H9 (cell line): ENCODE data around the gene TMEM129. TPM values are rescaled to one million over a fixed set of nuclear protein-coding genes. Genes with fewer than 3 reads are reported as not detected.

ENCODE experiments used
- DNase-seq: peaks from one replicate; pipeline ENCODE4 v3.0.0-alpha.2; 2017
- H2AFZ ChIP-seq: one replicate; pipeline ENCODE4 v1.6.1; 2013; ENCODE audit warnings: mild to moderate bottlenecking, low read length, control low read depth, moderate library complexity
- H2AK5ac ChIP-seq: 2 replicates; pipeline ENCODE4 v1.6.1; 2013; ENCODE audit warnings: low read length, control low read depth, mixed read lengths; ENCODE audit not compliant: insufficient read length
- H2BK120ac ChIP-seq: one replicate; pipeline ENCODE4 v1.6.1; 2013; ENCODE audit warnings: low read depth, mild to moderate bottlenecking, low read length, control low read depth, inconsistent platforms; ENCODE audit not compliant: poor library complexity, severe bottlenecking
- H2BK12ac ChIP-seq: 2 replicates; pipeline ENCODE4 v1.6.1; 2013; ENCODE audit warnings: low read length, control low read depth, mixed read lengths, low read depth; ENCODE audit not compliant: insufficient read length
- H2BK15ac ChIP-seq: 2 replicates; pipeline ENCODE4 v1.6.1; 2013; ENCODE audit warnings: low read depth, low read length, control low read depth
- H2BK20ac ChIP-seq: one replicate; pipeline ENCODE4 v1.6.1; 2013; ENCODE audit warnings: low read depth, mild to moderate bottlenecking, low read length, control low read depth, inconsistent platforms; ENCODE audit not compliant: poor library complexity, severe bottlenecking
- H2BK5ac ChIP-seq: 2 replicates; pipeline ENCODE4 v1.6.1; 2013; ENCODE audit warnings: low read length, control low read depth, mixed read lengths; ENCODE audit not compliant: insufficient read length
- H3K14ac ChIP-seq: 2 replicates; pipeline ENCODE4 v1.6.1; 2013; ENCODE audit warnings: low read length, control low read depth; ENCODE audit not compliant: insufficient read depth
- H3K18ac ChIP-seq: 2 replicates; pipeline ENCODE4 v1.6.1; 2013; ENCODE audit warnings: low read depth, mild to moderate bottlenecking, mixed read lengths, low read length, control low read depth; ENCODE audit not compliant: insufficient read length
- H3K23ac ChIP-seq: 2 replicates; pipeline ENCODE4 v1.6.1; 2013; ENCODE audit warnings: low read length, control low read depth, mixed read lengths, low read depth; ENCODE audit not compliant: insufficient read length
- H3K23me2 ChIP-seq: 2 replicates; pipeline ENCODE4 v1.6.1; 2013; ENCODE audit warnings: low read depth, mild to moderate bottlenecking, mixed read lengths, low read length, control low read depth; ENCODE audit not compliant: insufficient read length, poor library complexity, severe bottlenecking
- H3K27ac ChIP-seq: 2 replicates; pipeline ENCODE4 v1.5.1; 2013; ENCODE audit warnings: low read length, control low read depth, mixed read lengths, low read depth; ENCODE audit not compliant: insufficient read length
- H3K27me3 ChIP-seq: 2 replicates; pipeline ENCODE4 v1.6.1; 2013; ENCODE audit warnings: low read length, control low read depth, inconsistent platforms; ENCODE audit not compliant: insufficient read depth
- H3K4ac ChIP-seq: 2 replicates; pipeline ENCODE4 v1.6.1; 2013; ENCODE audit warnings: low read depth, mild to moderate bottlenecking, control low read depth, inconsistent platforms, low read length, moderate library complexity
- H3K4me1 ChIP-seq: 2 replicates; pipeline ENCODE4 v1.6.1; 2013; ENCODE audit warnings: low read length, control low read depth, inconsistent platforms; ENCODE audit not compliant: insufficient read depth
- H3K4me2 ChIP-seq: 2 replicates; pipeline ENCODE4 v1.6.1; 2013; ENCODE audit warnings: low read length, control low read depth, mixed read lengths; ENCODE audit not compliant: insufficient read length, insufficient read depth
- H3K56ac ChIP-seq: 2 replicates; pipeline ENCODE4 v1.6.1; 2013; ENCODE audit warnings: low read depth, mild to moderate bottlenecking, mixed read lengths, low read length, control low read depth; ENCODE audit not compliant: insufficient read length
- H3K79me1 ChIP-seq: 2 replicates; pipeline ENCODE4 v1.6.1; 2013; ENCODE audit warnings: low read depth, mild to moderate bottlenecking, moderate library complexity, low read length, control low read depth, inconsistent platforms; ENCODE audit not compliant: insufficient read depth, poor library complexity, severe bottlenecking
- H3K79me2 ChIP-seq: 2 replicates; pipeline ENCODE4 v1.6.1; 2013; ENCODE audit warnings: low read length, control low read depth, inconsistent platforms; ENCODE audit not compliant: insufficient read depth
- H3K9ac ChIP-seq: 2 replicates; pipeline ENCODE4 v1.6.1; 2013; ENCODE audit warnings: low read length, control low read depth, mixed read lengths; ENCODE audit not compliant: insufficient read length; ENCODE audit errors: extremely low read depth
- H3K9me3 ChIP-seq: one replicate; pipeline ENCODE4 v1.6.1; 2013; ENCODE audit warnings: low read depth, low read length, inconsistent platforms; ENCODE audit not compliant: control insufficient read depth
- H3T11ph ChIP-seq: one replicate; pipeline ENCODE4 v1.6.1; 2013; ENCODE audit warnings: mild to moderate bottlenecking, low read length, control low read depth, inconsistent platforms
- H4K20me1 ChIP-seq: one replicate; pipeline ENCODE4 v1.6.1; 2013; ENCODE audit not compliant: control insufficient read depth, insufficient read length, insufficient read depth
- H4K5ac ChIP-seq: 2 replicates; pipeline ENCODE4 v1.6.1; 2013; ENCODE audit warnings: low read depth, mild to moderate bottlenecking, mixed read lengths, low read length, control low read depth; ENCODE audit not compliant: insufficient read length
- H4K8ac ChIP-seq: replicated peaks from 2 replicates; pipeline ENCODE4 v1.6.1; 2013; ENCODE audit warnings: low read length, control low read depth, mixed read lengths, low read depth; ENCODE audit not compliant: insufficient read length
- H4K91ac ChIP-seq: 2 replicates; pipeline ENCODE4 v1.6.1; 2013; ENCODE audit warnings: low read depth, mild to moderate bottlenecking, moderate library complexity, mixed read lengths, low read length, control low read depth; ENCODE audit not compliant: insufficient read length
- H3K27ac Mint-ChIP-seq, 3 experiments: 2 replicates in 2 of 3; 3 replicates in 1 of 3; pipeline ENCODE4 v1.8.0; 2020 to 2021; ENCODE audit warnings: mixed read lengths in 3 of 3, mild to moderate bottlenecking in 1 of 3, moderate library complexity in 1 of 3
- H3K27me3 Mint-ChIP-seq: 2 replicates; pipeline ENCODE4 v1.8.0; 2021; ENCODE audit warnings: low read depth, mild to moderate bottlenecking, moderate library complexity, mixed read lengths
- H3K36me3 Mint-ChIP-seq, 3 experiments: 2 replicates in 2 of 3; 3 replicates in 1 of 3; pipeline ENCODE4 v1.8.0; 2020 to 2021; ENCODE audit warnings: low read depth in 3 of 3, mixed read lengths in 3 of 3; ENCODE audit not compliant: insufficient read depth in 1 of 3
- H3K4me1 Mint-ChIP-seq, 2 experiments: 2 replicates each; pipeline ENCODE4 v1.8.0; 2020; ENCODE audit warnings: mixed read lengths in 2 of 2
- H3K4me3 Mint-ChIP-seq, 2 experiments: 2 replicates in 1 of 2; 3 replicates in 1 of 2; pipeline ENCODE4 v1.8.0; 2020 to 2021; ENCODE audit warnings: mild to moderate bottlenecking in 2 of 2, mixed read lengths in 2 of 2, moderate library complexity in 1 of 2
- H3K9me3 Mint-ChIP-seq, 2 experiments: 2 replicates in 1 of 2; 3 replicates in 1 of 2; pipeline ENCODE4 v1.8.0; 2020; ENCODE audit warnings: mild to moderate bottlenecking in 2 of 2, mixed read lengths in 2 of 2, moderate library complexity in 1 of 2
- CTCF ChIP-seq: fragments of 200-600 bp; sonication (generic); conservative IDR thresholded peaks from 3 replicates; pipeline ENCODE4 v1.8.0; 2021; ENCODE audit warnings: antibody characterized with exemption, mild to moderate bottlenecking
- WGBS: extraction: QIAGEN DNeasy Blood & Tissue Kit; methylation state at CpG from one replicate; pipeline ENCODE4 v1.1.7; 2013; ENCODE audit warnings: missing lambda C conversion rate, low lambda C conversion rate, mixed read lengths; ENCODE audit not compliant: insufficient read length; ENCODE audit errors: extremely low coverage; 5-methylcytosine and 5-hydroxymethylcytosine counted together
- total RNA-seq: library from RNA; stranded (reverse); gene quantifications from 2 replicates; pipeline ENCODE4 v1.2.1, GENCODE V29; 2021

Gene TMEM129
- total RNA-seq, 1 experiment from 2014 or later: 27.3 TPM

- Histone ChIP-seq H3K27me3 (no peaks in the 10 kb centered on the region), H3K79me2 (no peaks in the 10 kb centered on the region), H3K27ac (no peak overlapping the region), H2BK15ac (no peak overlapping the region), H3K23ac (no peak overlapping the region), H3K14ac (no peak overlapping the region), H3K79me1 (no peaks in the 10 kb centered on the region), H4K91ac (no peak overlapping the region), H2AFZ (no peak overlapping the region), H3K9me3 (peaks cover 2% of the 10 kb centered on the region), H3K4me1 (no peaks in the 10 kb centered on the region), H3K23me2 (no peaks in the 10 kb centered on the region), H4K5ac (no peak overlapping the region), H2BK5ac (no peak overlapping the region), H3K9ac (no peak overlapping the region), H4K8ac (no peak overlapping the region), H2BK20ac (no peak overlapping the region), H2AK5ac (no peak overlapping the region), H3T11ph (no peak overlapping the region), H3K18ac (no peak overlapping the region), H2BK12ac (no peak overlapping the region), H3K4ac (no peak overlapping the region), H3K56ac (no peak overlapping the region), H3K4me2 (no peak overlapping the region), H4K20me1 (no peaks in the 10 kb centered on the region), H2BK120ac (no peak overlapping the region)
- Mint-ChIP-seq H3K4me1 (0 out of 4 replicates have a peak, but pooled peaks cover 0 to 4% of the 10 kb centered on the region in 2 experiments), H3K9me3 (peaks cover 4 to 5% of the 10 kb centered on the region in 2 experiments; a peak in 4 of 5 replicates), H3K36me3 (peaks cover 29 to 70% (median 60%) of the 10 kb centered on the region in 3 experiments), H3K4me3 (peak overlapping the region in 1 of 2 experiments; percentile 33; a peak in 1 of 5 replicates), H3K27me3 (no peaks in the 10 kb centered on the region), H3K27ac (peak overlapping the region; percentile 18 to 87 (median 77); a peak in 4 of 7 replicates)
- no peak for DNase-seq
- TF ChIP-seq CTCF: no peak
- WGBS: no CpG with 5 or more reads among the region's 12 CpGs
Measured at GRCh38 chr4:1743551-1743950, 22.4 kb upstream of the TMEM129 start.
